IMR-90 (cell line): ENCODE measurements around the gene DYNLT2B.

ENCODE experiments used
- BHLHE40 ChIP-seq: fragments of 150-350 bp; IDR thresholded peaks from 2 replicates; pipeline ENCODE4 v1.6.1; 2016; ENCODE audit warnings: mild to moderate bottlenecking, low read depth, low read length
- CEBPB ChIP-seq: IDR thresholded peaks from 2 replicates; pipeline ENCODE4 v1.6.1; 2012; ENCODE audit warnings: low read depth, low read length, improper control_type of control experiment
- CHD1 ChIP-seq: IDR thresholded peaks from 2 replicates; pipeline ENCODE4 v1.6.1; 2012; ENCODE audit warnings: low read depth, low read length, improper control_type of control experiment
- MAFK ChIP-seq: IDR thresholded peaks from 2 replicates; pipeline ENCODE4 v1.6.1; 2012; ENCODE audit warnings: low read depth, low read length, improper control_type of control experiment
- MAZ ChIP-seq: IDR thresholded peaks from 2 replicates; pipeline ENCODE4 v1.6.1; 2012; ENCODE audit warnings: low read depth, mild to moderate bottlenecking, low read length, improper control_type of control experiment, moderate library complexity, borderline replicate concordance
- POLR2A ChIP-seq: IDR thresholded peaks from 2 replicates; pipeline ENCODE4 v1.6.1; 2012; ENCODE audit warnings: mild to moderate bottlenecking, low read depth, low read length
- RAD21 ChIP-seq: IDR thresholded peaks from 2 replicates; pipeline ENCODE4 v1.6.1; 2012; ENCODE audit warnings: low read length, improper control_type of control experiment
- RFX5 ChIP-seq: IDR thresholded peaks from 2 replicates; pipeline ENCODE4 v1.8.0; 2012; ENCODE audit warnings: low read depth, mild to moderate bottlenecking, low read length, moderate library complexity
- SMC3 ChIP-seq: fragments of 150-350 bp; IDR thresholded peaks from 2 replicates; pipeline ENCODE4 v1.6.1; 2016; ENCODE audit warnings: low read depth, mild to moderate bottlenecking, antibody characterized with exemption, low read length, moderate library complexity
- TF ChIP-seq, protein P1 (sequence below): conservative IDR thresholded peaks from 2 replicates; pipeline ENCODE4 v1.5.1; 2012; ENCODE audit warnings: mild to moderate bottlenecking, low read depth, low read length, improper control_type of control experiment
- TF ChIP-seq, protein P2 (sequence below): fragments of 150-350 bp; IDR thresholded peaks from 2 replicates; pipeline ENCODE4 v1.6.1; 2017; ENCODE audit warnings: mild to moderate bottlenecking, antibody characterized with exemption, low read length, low read depth

DNA sequence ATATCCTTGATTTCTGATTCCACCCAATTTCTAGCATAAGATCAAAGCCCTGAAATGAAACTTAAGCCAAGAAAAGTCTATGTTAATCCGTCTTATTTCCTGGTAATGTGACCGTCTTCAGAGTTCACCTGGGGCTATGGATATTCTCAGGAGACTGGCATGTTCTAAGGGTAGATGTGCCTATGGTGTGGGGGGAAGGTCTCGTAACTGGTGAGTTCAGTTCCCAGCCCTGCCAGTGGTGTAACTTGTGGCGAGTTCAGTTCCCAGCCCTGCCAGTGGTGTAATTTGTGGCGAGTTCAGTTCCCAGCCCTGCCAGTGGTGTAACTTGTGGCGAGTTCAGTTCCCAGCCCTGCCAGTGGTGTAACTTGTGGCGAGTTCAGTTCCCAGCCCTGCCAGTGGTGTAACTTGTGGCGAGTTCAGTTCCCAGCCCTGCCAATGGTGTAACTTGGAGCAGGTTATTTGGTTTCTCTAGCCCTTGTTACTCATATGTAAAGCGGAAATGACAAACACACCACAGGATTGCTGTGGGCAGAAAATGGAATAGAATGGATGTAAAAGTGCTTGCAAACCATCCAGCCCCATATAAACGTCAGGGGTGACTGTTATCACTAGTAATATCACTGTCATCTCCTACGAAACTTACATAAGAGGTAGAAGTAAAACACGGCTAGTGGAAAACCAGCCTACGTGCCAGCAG is 71.3 kb downstream of the DYNLT2B start:
- TF ChIP-seq, protein P1, sequence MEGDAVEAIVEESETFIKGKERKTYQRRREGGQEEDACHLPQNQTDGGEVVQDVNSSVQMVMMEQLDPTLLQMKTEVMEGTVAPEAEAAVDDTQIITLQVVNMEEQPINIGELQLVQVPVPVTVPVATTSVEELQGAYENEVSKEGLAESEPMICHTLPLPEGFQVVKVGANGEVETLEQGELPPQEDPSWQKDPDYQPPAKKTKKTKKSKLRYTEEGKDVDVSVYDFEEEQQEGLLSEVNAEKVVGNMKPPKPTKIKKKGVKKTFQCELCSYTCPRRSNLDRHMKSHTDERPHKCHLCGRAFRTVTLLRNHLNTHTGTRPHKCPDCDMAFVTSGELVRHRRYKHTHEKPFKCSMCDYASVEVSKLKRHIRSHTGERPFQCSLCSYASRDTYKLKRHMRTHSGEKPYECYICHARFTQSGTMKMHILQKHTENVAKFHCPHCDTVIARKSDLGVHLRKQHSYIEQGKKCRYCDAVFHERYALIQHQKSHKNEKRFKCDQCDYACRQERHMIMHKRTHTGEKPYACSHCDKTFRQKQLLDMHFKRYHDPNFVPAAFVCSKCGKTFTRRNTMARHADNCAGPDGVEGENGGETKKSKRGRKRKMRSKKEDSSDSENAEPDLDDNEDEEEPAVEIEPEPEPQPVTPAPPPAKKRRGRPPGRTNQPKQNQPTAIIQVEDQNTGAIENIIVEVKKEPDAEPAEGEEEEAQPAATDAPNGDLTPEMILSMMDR: no peak
- TF ChIP-seq, protein P2, sequence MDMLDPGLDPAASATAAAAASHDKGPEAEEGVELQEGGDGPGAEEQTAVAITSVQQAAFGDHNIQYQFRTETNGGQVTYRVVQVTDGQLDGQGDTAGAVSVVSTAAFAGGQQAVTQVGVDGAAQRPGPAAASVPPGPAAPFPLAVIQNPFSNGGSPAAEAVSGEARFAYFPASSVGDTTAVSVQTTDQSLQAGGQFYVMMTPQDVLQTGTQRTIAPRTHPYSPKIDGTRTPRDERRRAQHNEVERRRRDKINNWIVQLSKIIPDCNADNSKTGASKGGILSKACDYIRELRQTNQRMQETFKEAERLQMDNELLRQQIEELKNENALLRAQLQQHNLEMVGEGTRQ: no peak
- no peak for TF ChIP-seq POLR2A
- no peak for TF ChIP-seq RFX5
- TF ChIP-seq CEBPB: no peak
- no peak for TF ChIP-seq SMC3
- TF ChIP-seq RAD21: no peak
- no peak for TF ChIP-seq BHLHE40
- no peak for TF ChIP-seq CHD1
- TF ChIP-seq MAZ: no peak
- no peak for TF ChIP-seq MAFK
